ENCODE data around the gene EPRS1.
"Not testable (repeated sequence)": the region's sequence is repeated elsewhere in the genome, so short reads cannot be mapped to it uniquely, and the experiment has no call there.

EPRS1 gene

GRCh38 chr1:220037810-220038209 is 8.5 kb downstream of the EPRS1 start:
- DNase-seq = not testable (repeated sequence)

- no peak for DNase-seq
These were observed 13.4 kb downstream of the EPRS1 start for GRCh38 chr1:220032911-220033310.

- DNase-seq = no peak
These were observed 15.0 kb downstream of the EPRS1 start for GRCh38 chr1:220031287-220031686.

- DNase-seq = no peak
These were observed 17.9 kb downstream of the EPRS1 start for GRCh38 chr1:220028346-220028895.

GRCh38 chr1:220019071-220019470 is 27.2 kb downstream of the EPRS1 start:
- DNase-seq = no peak

- DNase-seq = peak; percentile 31
These were observed 32.8 kb downstream of the EPRS1 start for GRCh38 chr1:220013497-220013896.

GRCh38 chr1:220012259-220012658 is 34.0 kb downstream of the EPRS1 start:
- peak; percentile 36 for DNase-seq

- DNase-seq = peak; percentile 26
These were observed 34.7 kb downstream of the EPRS1 start for GRCh38 chr1:220011620-220012019.

GRCh38 chr1:220007438-220007837 is 38.9 kb downstream of the EPRS1 start:
- peak; percentile 63 for DNase-seq

GRCh38 chr1:220005489-220005888 is 40.8 kb downstream of the EPRS1 start:
- DNase-seq = no peak

GRCh38 chr1:220003610-220004299 is 42.5 kb downstream of the EPRS1 start:
- no peak for DNase-seq

- no peak for DNase-seq
These were observed 43.3 kb downstream of the EPRS1 start for GRCh38 chr1:220003015-220003414.

GRCh38 chr1:220001095-220001501 is 45.2 kb downstream of the EPRS1 start:
- no peak for DNase-seq

- no peak for DNase-seq
These were observed 46.5 kb downstream of the EPRS1 start for GRCh38 chr1:219999821-220000220.
